ENCODE data around the gene HYLS1.

DNA sequence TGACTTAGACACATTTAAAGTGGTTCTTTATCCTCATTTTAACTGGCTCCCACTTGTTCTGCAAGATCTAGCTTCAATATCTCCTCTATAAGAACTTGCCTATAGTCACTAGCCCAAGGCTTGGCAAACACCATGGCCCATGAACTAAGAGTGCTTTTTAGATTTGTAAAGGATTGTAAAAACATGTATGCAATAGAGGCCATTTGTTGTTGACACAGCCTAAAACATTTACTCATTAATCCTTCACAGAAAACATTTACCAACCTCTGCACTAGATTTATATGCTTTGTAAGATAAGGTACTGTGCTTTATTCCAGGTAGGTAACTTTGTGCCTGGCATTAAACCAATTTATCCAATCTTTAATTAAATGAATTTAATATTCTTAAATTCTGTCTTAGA, 5.5 kb downstream of the HYLS1 start:
- TF ChIP-seq, protein P1, sequence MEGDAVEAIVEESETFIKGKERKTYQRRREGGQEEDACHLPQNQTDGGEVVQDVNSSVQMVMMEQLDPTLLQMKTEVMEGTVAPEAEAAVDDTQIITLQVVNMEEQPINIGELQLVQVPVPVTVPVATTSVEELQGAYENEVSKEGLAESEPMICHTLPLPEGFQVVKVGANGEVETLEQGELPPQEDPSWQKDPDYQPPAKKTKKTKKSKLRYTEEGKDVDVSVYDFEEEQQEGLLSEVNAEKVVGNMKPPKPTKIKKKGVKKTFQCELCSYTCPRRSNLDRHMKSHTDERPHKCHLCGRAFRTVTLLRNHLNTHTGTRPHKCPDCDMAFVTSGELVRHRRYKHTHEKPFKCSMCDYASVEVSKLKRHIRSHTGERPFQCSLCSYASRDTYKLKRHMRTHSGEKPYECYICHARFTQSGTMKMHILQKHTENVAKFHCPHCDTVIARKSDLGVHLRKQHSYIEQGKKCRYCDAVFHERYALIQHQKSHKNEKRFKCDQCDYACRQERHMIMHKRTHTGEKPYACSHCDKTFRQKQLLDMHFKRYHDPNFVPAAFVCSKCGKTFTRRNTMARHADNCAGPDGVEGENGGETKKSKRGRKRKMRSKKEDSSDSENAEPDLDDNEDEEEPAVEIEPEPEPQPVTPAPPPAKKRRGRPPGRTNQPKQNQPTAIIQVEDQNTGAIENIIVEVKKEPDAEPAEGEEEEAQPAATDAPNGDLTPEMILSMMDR (IDR thresholded peaks at IDR 0.05), result no peak
- no peak for TF ChIP-seq POLR2AphosphoS5 (IDR thresholded peaks at IDR 0.05)

Data from esophagus muscularis mucosa (tissue), 3 donors.